ENCODE data around the gene DNPH1. TPM values are rescaled to one million over a fixed set of nuclear protein-coding genes. Genes with fewer than 3 reads are reported as not detected.

DNPH1 gene
- total and polyA plus RNA-seq, 10 of the 15 experiments (the other 5 are each of a cell fraction or from before 2014, with no cell fraction given) = 7.0 to 136 (median 67.7) TPM

DNA sequence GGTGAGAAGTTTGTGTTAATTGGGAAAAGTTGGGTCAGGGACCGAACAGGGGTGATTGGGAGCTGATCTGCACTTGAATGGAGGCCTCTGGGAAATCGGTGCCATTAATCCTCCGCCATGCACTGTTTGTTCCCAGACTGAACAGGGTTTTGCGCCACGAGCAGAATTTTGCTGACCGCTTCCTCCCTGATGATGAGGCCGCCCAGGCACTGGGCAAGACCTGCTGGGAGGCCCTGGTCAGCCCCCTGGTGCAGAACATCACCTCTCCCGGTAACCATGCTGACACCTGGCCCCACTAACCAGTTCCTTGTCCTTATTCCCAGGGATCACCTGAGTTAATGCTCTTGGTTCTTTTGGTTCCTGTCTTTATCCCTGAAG, 25.6 kb downstream of the DNPH1 start:
- CTCF ChIA-PET = no interaction called here
- Histone ChIP-seq H3K4me2 (ENCODE audit: control insufficient read depth, insufficient read depth) (no peak overlapping the region), H3K4me3 (no peak overlapping the region), H3K79me2 (ENCODE audit: control insufficient read depth, insufficient read depth, low read length) (no peaks in the 10 kb centered on the region), H2AFZ (ENCODE audit: control insufficient read depth, low read depth, low read length) (no peak overlapping the region), H3K36me3 (ENCODE audit: control insufficient read depth in 2 of 2, insufficient read depth in 2 of 2, low read length in 1 of 2) (peaks cover 0 to 5% of the 10 kb centered on the region in 2 experiments; a peak in 1 of 4 replicates), H4K20me1 (ENCODE audit: control insufficient read depth, insufficient read depth) (no peaks in the 10 kb centered on the region), H3K9ac (ENCODE audit: control insufficient read depth, insufficient read depth, low read length) (no peak overlapping the region), H3K27me3 (replicated peaks in 1 of 2; ENCODE audit: control insufficient read depth in 2 of 2, insufficient read depth in 2 of 2, low read length in 1 of 2) (no peaks in the 10 kb centered on the region), H3K9me3 (replicated peaks; ENCODE audit: control insufficient read depth, insufficient read depth, low read length) (no peaks in the 10 kb centered on the region), H3K27ac (ENCODE audit: control insufficient read depth, insufficient read depth) (no peak overlapping the region), H3K4me1 (ENCODE audit: control insufficient read depth, insufficient read depth, low read length) (no peaks in the 10 kb centered on the region)
- SMC1A ChIA-PET (ENCODE audit: uncharacterized antibody, unreplicated experiment) = no interaction called here
- in situ Hi-C loops (cut with MboI) (no loop called here), intact Hi-C loops (cut with micrococcal nuclease; ENCODE audit: unreplicated experiment) (no loop called here)
- no peak for DNase-seq (ENCODE audit: low read depth, low spot score)
- BruUV-seq (replicated peaks) = no TSS peak
- WGBS (ENCODE audit: insufficient coverage, insufficient replicate concordance, low lambda C conversion rate, missing lambda C conversion rate) = 91% methylated on average over 8 of the region's 8 CpGs
- FAIRE-seq = no peak
- RAD21 ChIA-PET (ENCODE audit: unreplicated experiment) = no interaction called here
- POLR2A ChIA-PET = no interaction called here
- no peak for ATAC-seq
- TF ChIP-seq NR2C1 (IDR thresholded peaks at IDR 0.05) (no peak), ASH2L (IDR thresholded peaks at IDR 0.05; ENCODE audit: borderline replicate concordance, low read depth) (no peak), CBX5 (IDR thresholded peaks at IDR 0.05; ENCODE audit: low read depth) (no peak), MLLT1 (IDR thresholded peaks at IDR 0.05) (no peak), POU2F2 (IDR thresholded peaks at IDR 0.05; ENCODE audit: borderline replicate concordance, low read depth, low read length) (no peak), NKRF (conservative IDR thresholded peaks at IDR 0.05) (no peak), ZNF592 (IDR thresholded peaks at IDR 0.05) (no peak), EED (IDR thresholded peaks at IDR 0.05; ENCODE audit: low read depth) (no peak), SMC3 (IDR thresholded peaks at IDR 0.05; ENCODE audit: borderline replicate concordance, low read length) (no peak), STAT1 (conservative IDR thresholded peaks at IDR 0.05) (no peak), MXI1 (IDR thresholded peaks at IDR 0.05; ENCODE audit: low read depth, low read length) (no peak), RAD51 (IDR thresholded peaks at IDR 0.05) (no peak), JUNB (IDR thresholded peaks at IDR 0.05) (no peak), ATF7 (IDR thresholded peaks at IDR 0.05; ENCODE audit: low read depth) (no peak), MYC (IDR thresholded peaks at IDR 0.05; ENCODE audit: insufficient read depth, insufficient read length, insufficient replicate concordance, low read length, severe bottlenecking) (no peak), STAT3 (IDR thresholded peaks at IDR 0.05; ENCODE audit: low read depth, low read length) (no peak), KDM1A (IDR thresholded peaks at IDR 0.05; ENCODE audit: borderline replicate concordance) (no peak)
- TF ChIP-seq, protein P1, sequence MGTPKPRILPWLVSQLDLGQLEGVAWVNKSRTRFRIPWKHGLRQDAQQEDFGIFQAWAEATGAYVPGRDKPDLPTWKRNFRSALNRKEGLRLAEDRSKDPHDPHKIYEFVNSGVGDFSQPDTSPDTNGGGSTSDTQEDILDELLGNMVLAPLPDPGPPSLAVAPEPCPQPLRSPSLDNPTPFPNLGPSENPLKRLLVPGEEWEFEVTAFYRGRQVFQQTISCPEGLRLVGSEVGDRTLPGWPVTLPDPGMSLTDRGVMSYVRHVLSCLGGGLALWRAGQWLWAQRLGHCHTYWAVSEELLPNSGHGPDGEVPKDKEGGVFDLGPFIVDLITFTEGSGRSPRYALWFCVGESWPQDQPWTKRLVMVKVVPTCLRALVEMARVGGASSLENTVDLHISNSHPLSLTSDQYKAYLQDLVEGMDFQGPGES (IDR thresholded peaks at IDR 0.05) = no peak
